Endothelial cell of umbilical vein (primary cell): Measurements from ENCODE around the gene DCAF5. TPM values are rescaled to one million over a fixed set of nuclear protein-coding genes. Genes with fewer than 3 reads are reported as not detected.

Source experiments
- BruUV-seq: library from RNA; stranded (reverse); fragments of 400-500 nt; replicated peaks from 2 replicates; lab custom pipeline; 2021; lab: Mats Ljungman, UMichigan
- CTCF ChIA-PET: fragments of 300-600, 350-600 bp; sonication (Branson Sonifier 250); formaldehyde crosslinking; loops from one replicate; lab custom pipeline; 2021; ENCODE audit warnings: antibody characterized with exemption, inconsistent platforms; lab: Charles Lee
- POLR2A ChIA-PET: fragments of 300-600, 350-600 bp; sonication (Branson Sonifier 250); formaldehyde crosslinking; loops from one replicate; lab custom pipeline; 2021; ENCODE audit warnings: antibody characterized with exemption, inconsistent platforms; lab: Charles Lee
- DNase-seq: peaks from one replicate; pipeline ENCODE4 v3.0.0-alpha.2; 2011; ENCODE audit warnings: low read depth, low spot score
- FAIRE-seq: peaks from 2 replicates; lab custom pipeline; 2011; peaks lifted over from hg19 to GRCh38; lab: Jason Lieb, UNC
- H2AFZ ChIP-seq: 2 replicates; pipeline ENCODE4 v1.6.0; 2012; ENCODE audit warnings: low read depth, low read length, control low read depth, inconsistent platforms
- H3K27ac ChIP-seq: 2 replicates; pipeline ENCODE4 v1.5.1; 2011; ENCODE audit warnings: low read depth, mild to moderate bottlenecking, control low read depth, low read length, moderate library complexity; ENCODE audit not compliant: insufficient read depth
- H3K27me3 ChIP-seq, 2 experiments: 2 replicates each; pipeline versions ENCODE4 v1.6.0 to v1.6.1; 2011; ENCODE audit warnings: low read length in 2 of 2, mixed read lengths in 1 of 2; ENCODE audit not compliant: control insufficient read depth in 2 of 2, insufficient read depth in 2 of 2
- H3K36me3 ChIP-seq, 2 experiments: 2 replicates in 1 of 2; 3 replicates in 1 of 2; pipeline ENCODE4 v1.5.1; 2011; ENCODE audit warnings: low read length in 2 of 2, mild to moderate bottlenecking in 1 of 2, moderate library complexity in 1 of 2; ENCODE audit not compliant: control insufficient read depth in 2 of 2, insufficient read depth in 2 of 2; ENCODE audit errors: extremely low read depth in 1 of 2
- H3K4me1 ChIP-seq: 3 replicates; pipeline ENCODE4 v1.5.1; 2011; ENCODE audit warnings: mild to moderate bottlenecking, low read length; ENCODE audit not compliant: control insufficient read depth, insufficient read depth; ENCODE audit errors: extremely low read depth
- H3K4me2 ChIP-seq: 2 replicates; pipeline ENCODE4 v1.6.1; 2011; ENCODE audit warnings: low read length, control low read depth, mixed read lengths; ENCODE audit not compliant: insufficient read depth
- H3K4me3 ChIP-seq, 3 experiments: fragments of 200-600 bp in 1 of 3; sonication (generic), shearing (Covaris generic) in 1 of 3; replicated peaks in 1 of 3; 2 replicates each; pipeline ENCODE4 v1.5.1; 2011 to 2016; ENCODE audit warnings: control low read depth in 3 of 3, low read length in 3 of 3, mild to moderate bottlenecking in 2 of 3, inconsistent platforms in 1 of 3, low read depth in 1 of 3, moderate library complexity in 1 of 3; ENCODE audit not compliant: insufficient read depth in 1 of 3
- H3K79me2 ChIP-seq: 2 replicates; pipeline ENCODE4 v1.6.0; 2012; ENCODE audit warnings: low read length, inconsistent platforms; ENCODE audit not compliant: control insufficient read depth, insufficient read depth
- H3K9ac ChIP-seq: replicated peaks from 2 replicates; pipeline ENCODE3; 2011; ENCODE audit warnings: low read length, control low read depth; ENCODE audit not compliant: insufficient read depth; ENCODE audit errors: extremely low read depth
- H3K9me1 ChIP-seq: replicated peaks from 3 replicates; pipeline ENCODE4 v1.6.0; 2011; ENCODE audit warnings: mild to moderate bottlenecking, low read length; ENCODE audit not compliant: control insufficient read depth, insufficient read depth; ENCODE audit errors: extremely low read depth
- H3K9me3 ChIP-seq: replicated peaks from 2 replicates; pipeline ENCODE4 v1.5.1; 2012; ENCODE audit warnings: low read length, inconsistent platforms; ENCODE audit not compliant: control insufficient read depth, insufficient read depth
- H4K20me1 ChIP-seq: replicated peaks from 2 replicates; pipeline ENCODE3; 2011; ENCODE audit warnings: mild to moderate bottlenecking, low read length; ENCODE audit not compliant: control insufficient read depth, insufficient read depth; ENCODE audit errors: extremely low read depth
- FOS ChIP-seq: IDR thresholded peaks from 2 replicates; pipeline ENCODE4 v1.6.1; 2011; ENCODE audit warnings: mild to moderate bottlenecking, low read length, moderate library complexity, borderline replicate concordance; ENCODE audit not compliant: insufficient read depth
- GATA2 ChIP-seq: IDR thresholded peaks from 2 replicates; pipeline ENCODE4 v1.7.0; 2011; ENCODE audit warnings: low read depth, mild to moderate bottlenecking, moderate library complexity, mixed read lengths, low read length; ENCODE audit not compliant: insufficient read length, insufficient read depth
- MAX ChIP-seq: IDR thresholded peaks from 2 replicates; pipeline ENCODE4 v1.6.1; 2011; ENCODE audit not compliant: insufficient read depth, insufficient read length
- POLR2AphosphoS5 ChIP-seq: IDR thresholded peaks from 2 replicates; pipeline ENCODE4 v1.6.1; 2012; ENCODE audit warnings: low read depth, mild to moderate bottlenecking, control low read depth, low read length, moderate library complexity; ENCODE audit not compliant: insufficient read depth
- dilution Hi-C: fragments of 300-500 bp; cut with MboI; formaldehyde crosslinking; loops from one replicate; pipeline ENCODE4 v1.15.0; 2019; ENCODE audit warnings: low sequenced_read_pairs; ENCODE audit not compliant: extremely low pct_ligation_motif_present
- intact Hi-C: fragments of 100-400 bp; cut with micrococcal nuclease; formaldehyde crosslinking; loops from one replicate; pipeline ENCODE4 v1.10.0; 2022
- polyA plus RNA-seq, 4 experiments: library from polyadenylated mRNA; depleted of rRNA in 3 of 4; stranded (reverse) in 3 of 4; unstranded in 1 of 4; fragments of >200 nt; gene quantifications; 2 replicates each; pipeline versions ENCODE4 v1.2.1 to v1.2.3, GENCODE V29; 2011 to 2012; ENCODE audit warnings: missing spikeins in 1 of 4
- total RNA-seq: library from RNA; stranded (reverse); gene quantifications from 2 replicates; pipeline ENCODE4 v1.2.3, GENCODE V29; 2021
- TF ChIP-seq, protein P1 (sequence below), 2 donors: IDR thresholded peaks; 1 replicate in 1 of 2; 2 replicates in 1 of 2; pipeline ENCODE4 v1.5.1; 2011; ENCODE audit warnings: low read length in 2 of 2, mild to moderate bottlenecking in 2 of 2, moderate library complexity in 2 of 2, control low read depth in 1 of 2, inconsistent platforms in 1 of 2, low read depth in 1 of 2; ENCODE audit not compliant: insufficient read depth in 1 of 2; ENCODE audit errors: extremely low read depth in 1 of 2

DCAF5 gene
- total and polyA plus RNA-seq, 2 donors (not counting 3 experiments of a cell fraction or from before 2014, with no cell fraction given) = 37.9 to 52.5 TPM

DNA sequence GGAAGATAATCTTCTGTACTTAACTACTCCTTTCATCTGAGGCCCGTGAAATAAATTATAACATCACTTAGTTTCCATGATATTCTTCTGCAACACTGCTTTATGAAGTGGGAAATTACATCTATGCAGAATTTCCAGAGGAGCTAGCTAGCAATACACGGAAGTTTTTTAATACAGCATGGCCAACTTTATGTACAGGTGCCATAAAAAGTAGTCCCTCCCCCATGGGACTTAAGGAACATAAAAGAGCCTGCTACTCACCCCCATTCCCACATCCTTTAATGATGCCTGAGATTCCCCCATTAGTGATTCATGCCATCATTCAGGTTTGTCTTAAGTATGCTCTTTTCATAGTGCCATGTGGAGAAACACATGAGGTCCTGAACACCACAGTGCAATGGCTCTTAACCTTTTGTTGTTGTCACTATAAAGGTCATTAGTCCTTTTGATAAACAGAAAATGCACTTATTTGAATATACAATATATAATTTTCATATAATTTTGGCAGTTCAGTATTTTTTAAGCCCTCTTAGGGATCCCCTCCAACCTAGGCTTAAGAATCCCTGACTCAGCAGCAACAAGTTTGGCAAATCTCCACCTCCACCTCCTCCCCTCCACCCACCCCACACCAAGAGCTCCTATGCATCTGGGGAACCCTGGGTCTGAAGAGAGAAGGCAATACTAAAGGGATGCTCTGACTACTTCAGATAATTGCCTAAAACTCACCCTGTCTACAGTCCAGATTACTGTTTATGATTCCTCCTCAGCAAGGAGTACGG lies 37.3 kb downstream of the DCAF5 start:
- Histone ChIP-seq H3K27ac (no peak overlapping the region), H3K4me3 (no peak overlapping the region), H3K9ac (no peak overlapping the region), H3K9me1 (no peaks in the 10 kb centered on the region), H3K27me3 (no peaks in the 10 kb centered on the region), H3K79me2 (no peaks in the 10 kb centered on the region), H3K9me3 (no peaks in the 10 kb centered on the region), H2AFZ (no peak overlapping the region), H3K36me3 (peaks cover 9 to 20% of the 10 kb centered on the region in 2 experiments), H3K4me1 (no peaks in the 10 kb centered on the region), H3K4me2 (no peak overlapping the region), H4K20me1 (no peaks in the 10 kb centered on the region)
- FAIRE-seq = no peak
- TF ChIP-seq, protein P1, sequence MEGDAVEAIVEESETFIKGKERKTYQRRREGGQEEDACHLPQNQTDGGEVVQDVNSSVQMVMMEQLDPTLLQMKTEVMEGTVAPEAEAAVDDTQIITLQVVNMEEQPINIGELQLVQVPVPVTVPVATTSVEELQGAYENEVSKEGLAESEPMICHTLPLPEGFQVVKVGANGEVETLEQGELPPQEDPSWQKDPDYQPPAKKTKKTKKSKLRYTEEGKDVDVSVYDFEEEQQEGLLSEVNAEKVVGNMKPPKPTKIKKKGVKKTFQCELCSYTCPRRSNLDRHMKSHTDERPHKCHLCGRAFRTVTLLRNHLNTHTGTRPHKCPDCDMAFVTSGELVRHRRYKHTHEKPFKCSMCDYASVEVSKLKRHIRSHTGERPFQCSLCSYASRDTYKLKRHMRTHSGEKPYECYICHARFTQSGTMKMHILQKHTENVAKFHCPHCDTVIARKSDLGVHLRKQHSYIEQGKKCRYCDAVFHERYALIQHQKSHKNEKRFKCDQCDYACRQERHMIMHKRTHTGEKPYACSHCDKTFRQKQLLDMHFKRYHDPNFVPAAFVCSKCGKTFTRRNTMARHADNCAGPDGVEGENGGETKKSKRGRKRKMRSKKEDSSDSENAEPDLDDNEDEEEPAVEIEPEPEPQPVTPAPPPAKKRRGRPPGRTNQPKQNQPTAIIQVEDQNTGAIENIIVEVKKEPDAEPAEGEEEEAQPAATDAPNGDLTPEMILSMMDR (IDR thresholded peaks at IDR 0.05; ENCODE audit: extremely low read depth in 1 of 2, insufficient read depth in 1 of 2, low read depth in 1 of 2, low read length in 2 of 2) = no peak
- no peak for TF ChIP-seq POLR2AphosphoS5
- no peak for TF ChIP-seq MAX
- TF ChIP-seq FOS = no peak
- TF ChIP-seq GATA2 = no peak
- ChIA-PET CTCF (interaction anchor here (1.0 kb wide), 1 partner anchor 8 kb away, joined by 5 read pairs; no protein-coding TSS in a partner anchor), POLR2A (no interaction called here)
- DNase-seq = no peak
- dilution Hi-C loops = no loop called here
- no TSS peak for BruUV-seq
- intact Hi-C loops = no loop called here
